ENCODE measurements around the gene PRELP. TPM values are rescaled to one million over a fixed set of nuclear protein-coding genes. Genes with fewer than 3 reads are reported as not detected.

The PRELP gene
- total and polyA plus RNA-seq, 2 of the 8 experiments (the other 6 are each of a cell fraction or from before 2014, with no cell fraction given), result 0.13 to 0.23 TPM

DNA sequence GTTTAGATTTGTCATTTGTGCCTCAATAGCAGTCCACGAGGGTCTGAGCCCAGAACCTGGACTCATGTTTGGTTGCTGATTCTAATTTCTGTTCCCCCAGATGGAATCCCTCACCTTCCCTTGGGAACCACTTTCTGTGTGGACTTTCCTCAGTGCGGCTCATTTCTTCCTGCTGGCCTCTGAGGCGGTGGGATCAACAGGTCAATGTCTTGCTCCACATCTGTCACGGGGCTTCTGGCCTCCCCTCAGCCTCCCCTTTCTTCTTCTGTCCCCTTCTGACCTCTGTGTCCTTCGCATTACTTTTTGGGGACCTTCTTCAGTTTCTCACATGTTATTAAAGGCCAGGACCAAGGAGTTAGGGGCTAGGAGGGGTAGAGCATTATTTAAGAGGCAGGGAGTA, 49.2 kb upstream of the PRELP start:
- H4K5ac ChIP-seq (ENCODE audit: insufficient read length, low read depth, low read length), result no peak overlapping the region
- H2BK15ac ChIP-seq (ENCODE audit: low read length), result no peak overlapping the region
- no peak overlapping the region for H2AFZ ChIP-seq (ENCODE audit: low read length)
- no peak overlapping the region for H4K8ac ChIP-seq (ENCODE audit: extremely low read depth, insufficient read depth, low read length)
- no peaks in the 10 kb centered on the region for H3K23me2 ChIP-seq (ENCODE audit: low read depth, low read length)
- no peak overlapping the region for H2BK5ac ChIP-seq (ENCODE audit: low read depth, low read length)
- H3K36me3 ChIP-seq (ENCODE audit: control insufficient read depth in 2 of 4, insufficient read depth in 4 of 4, low read length in 3 of 4), result no peaks in the 10 kb centered on the region
- H3K4ac ChIP-seq (replicated peaks; ENCODE audit: insufficient read length, low read depth, low read length), result no peak overlapping the region
- no peak overlapping the region for H3K18ac ChIP-seq (ENCODE audit: extremely low read depth, low read length)
- H2BK120ac ChIP-seq (replicated peaks; ENCODE audit: low read depth, low read length), result no peak overlapping the region
- H3K79me1 ChIP-seq (ENCODE audit: low read depth, low read length), result no peaks in the 10 kb centered on the region
- H4K20me1 ChIP-seq (replicated peaks in 1 of 2; ENCODE audit: control insufficient read depth in 1 of 2, insufficient read depth in 2 of 2, low read length in 2 of 2), result no peaks in the 10 kb centered on the region
- DNase-seq (ENCODE audit: low read depth in 1 of 2, low spot score in 2 of 2), result no peak
- no peak overlapping the region for H2AK5ac ChIP-seq (ENCODE audit: low read depth, low read length)
- H3K9me3 ChIP-seq (ENCODE audit: insufficient read depth in 2 of 2, low read depth in 1 of 2, low read length in 1 of 2), result no peaks in the 10 kb centered on the region
- WGBS, 2 experiments (ENCODE audit: extremely low coverage in 1 of 2, insufficient coverage in 1 of 2, insufficient read length in 1 of 2, insufficient replicate concordance in 2 of 2, low coverage in 1 of 2, low lambda C conversion rate in 2 of 2, missing lambda C conversion rate in 1 of 2), result 85% methylated on average over 5 of the region's 5 CpGs; no CpG with 5 or more reads in 1 of the 2 experiments
- no peak for FAIRE-seq
- H2BK20ac ChIP-seq (ENCODE audit: low read length), result no peak overlapping the region
- no peak overlapping the region for H3K56ac ChIP-seq (replicated peaks; ENCODE audit: insufficient read length, low read depth, low read length)
- H2BK12ac ChIP-seq (ENCODE audit: low read depth, low read length), result no peak overlapping the region
- H3K27me3 ChIP-seq (replicated peaks in 1 of 4; ENCODE audit: control insufficient read depth in 3 of 4, extremely low read depth in 1 of 4, insufficient read depth in 3 of 4, low read length in 3 of 4), result no peaks in the 10 kb centered on the region
- H3K79me2 ChIP-seq (ENCODE audit: control insufficient read depth in 1 of 2, insufficient read depth in 2 of 2, low read length in 2 of 2), result no peaks in the 10 kb centered on the region
- H3K9ac ChIP-seq (replicated peaks in 1 of 4; ENCODE audit: extremely low read depth in 1 of 4, low read depth in 3 of 4, low read length in 3 of 4), result no peak overlapping the region
- no peak overlapping the region for H3K27ac ChIP-seq (ENCODE audit: low read depth, low read length)
- H4K91ac ChIP-seq (replicated peaks; ENCODE audit: insufficient read length, low read length), result no peak overlapping the region
- H3K14ac ChIP-seq (ENCODE audit: insufficient read length), result no peak overlapping the region
- POLR2A ChIA-PET (ENCODE audit: partially characterized antibody), result no interaction called here
- CTCF ChIA-PET (ENCODE audit: partially characterized antibody), result interaction anchor here (2.0 kb wide), 1 partner anchor 84 kb away, joined by 7 read pairs; no protein-coding TSS in a partner anchor
- no peaks in the 10 kb centered on the region for H3K4me1 ChIP-seq (replicated peaks in 1 of 4; ENCODE audit: control insufficient read depth in 3 of 4, insufficient read depth in 4 of 4, low read length in 3 of 4)
- H3K23ac ChIP-seq (ENCODE audit: insufficient read length), result no peak overlapping the region
- TF ChIP-seq BCL11A (IDR thresholded peaks at IDR 0.05; ENCODE audit: low read depth in 2 of 2, low read length in 2 of 2), result no peak
- H3K4me2 ChIP-seq (ENCODE audit: insufficient read depth in 1 of 2, low read depth in 2 of 2, low read length in 2 of 2), result no peak overlapping the region
- no peak overlapping the region for H3K4me3 ChIP-seq (ENCODE audit: extremely low read depth in 1 of 4, insufficient read depth in 2 of 4, low read depth in 3 of 4, low read length in 4 of 4)
